C4-2B (cell line): ENCODE results near the gene FHAD1.

ENCODE experiments used
- H3K27ac ChIP-seq: fragments of 450-650 bp; 2 replicates; pipeline ENCODE4 v1.5.1; 2017
- ZFX ChIP-seq: fragments of 450-650 bp; IDR thresholded peaks from 2 replicates; pipeline ENCODE4 v1.6.1; 2017
- TF ChIP-seq, protein P1 (sequence below): fragments of 450-650 bp; conservative IDR thresholded peaks from 2 replicates; pipeline ENCODE4 v1.5.1; 2017; ENCODE audit warnings: mild to moderate bottlenecking

FHAD1 gene

GRCh38 chr1:15331180-15331579, 84.2 kb downstream of the FHAD1 start:
- TF ChIP-seq, protein P1, sequence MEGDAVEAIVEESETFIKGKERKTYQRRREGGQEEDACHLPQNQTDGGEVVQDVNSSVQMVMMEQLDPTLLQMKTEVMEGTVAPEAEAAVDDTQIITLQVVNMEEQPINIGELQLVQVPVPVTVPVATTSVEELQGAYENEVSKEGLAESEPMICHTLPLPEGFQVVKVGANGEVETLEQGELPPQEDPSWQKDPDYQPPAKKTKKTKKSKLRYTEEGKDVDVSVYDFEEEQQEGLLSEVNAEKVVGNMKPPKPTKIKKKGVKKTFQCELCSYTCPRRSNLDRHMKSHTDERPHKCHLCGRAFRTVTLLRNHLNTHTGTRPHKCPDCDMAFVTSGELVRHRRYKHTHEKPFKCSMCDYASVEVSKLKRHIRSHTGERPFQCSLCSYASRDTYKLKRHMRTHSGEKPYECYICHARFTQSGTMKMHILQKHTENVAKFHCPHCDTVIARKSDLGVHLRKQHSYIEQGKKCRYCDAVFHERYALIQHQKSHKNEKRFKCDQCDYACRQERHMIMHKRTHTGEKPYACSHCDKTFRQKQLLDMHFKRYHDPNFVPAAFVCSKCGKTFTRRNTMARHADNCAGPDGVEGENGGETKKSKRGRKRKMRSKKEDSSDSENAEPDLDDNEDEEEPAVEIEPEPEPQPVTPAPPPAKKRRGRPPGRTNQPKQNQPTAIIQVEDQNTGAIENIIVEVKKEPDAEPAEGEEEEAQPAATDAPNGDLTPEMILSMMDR: no peak
- TF ChIP-seq ZFX: no peak
- H3K27ac ChIP-seq: no peak overlapping the region

GRCh38 chr1:15331734-15332133, 84.7 kb downstream of the FHAD1 start:
- TF ChIP-seq, protein P1: no peak
- no peak for TF ChIP-seq ZFX
- H3K27ac ChIP-seq: no peak overlapping the region

DNA sequence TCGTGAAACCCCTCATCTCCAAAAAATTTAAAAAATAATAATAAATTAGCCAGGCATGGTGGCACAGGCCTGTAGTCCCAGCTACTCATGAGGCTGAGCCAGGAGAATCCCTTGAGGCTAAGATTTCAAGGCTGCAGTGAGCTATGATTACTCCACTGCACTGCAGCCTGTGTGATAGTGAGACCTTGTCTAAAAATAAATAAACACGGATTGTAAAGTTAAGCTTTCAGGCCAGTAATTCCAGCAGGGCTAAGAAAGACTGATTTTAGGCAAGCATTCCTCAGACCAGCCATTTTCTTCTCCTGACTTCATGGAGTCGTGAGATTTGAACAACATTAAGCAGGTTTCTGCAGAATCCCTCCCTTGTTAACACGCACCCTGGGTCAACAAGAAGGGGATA, 85.5 kb downstream of the FHAD1 start:
- TF ChIP-seq ZFX: no peak
- TF ChIP-seq, protein P1: no peak
- no peak overlapping the region for H3K27ac ChIP-seq

GRCh38 chr1:15332952-15333715, 86.1 kb downstream of the FHAD1 start:
- no peak overlapping the region for H3K27ac ChIP-seq
- no peak for TF ChIP-seq ZFX
- TF ChIP-seq, protein P1: no peak

- no peak overlapping the region for H3K27ac ChIP-seq
Measured at GRCh38 chr1:15334995-15335394, 88.0 kb downstream of the FHAD1 start.

DNA sequence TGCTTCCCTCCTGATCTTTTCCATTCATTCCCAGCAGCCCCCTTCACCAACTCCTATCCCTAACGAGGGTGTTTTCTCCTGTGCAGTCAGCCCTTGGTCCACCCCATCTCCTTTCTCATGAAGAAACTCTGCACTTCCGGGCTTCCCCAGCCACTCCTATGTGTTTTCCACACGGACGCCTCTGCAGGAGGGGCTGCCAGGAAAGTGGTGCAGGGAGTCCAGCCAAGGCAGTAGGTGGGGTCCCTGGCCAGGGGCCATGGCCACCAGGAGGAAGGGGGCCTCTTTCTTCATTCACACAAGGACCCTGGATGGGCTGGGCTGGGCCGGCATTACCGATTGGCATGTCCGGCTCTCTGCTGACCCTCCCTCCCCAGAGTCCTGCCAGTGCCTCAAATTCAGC, 89.8 kb downstream of the FHAD1 start:
- H3K27ac ChIP-seq: no peak overlapping the region
- TF ChIP-seq ZFX: no peak
- TF ChIP-seq, protein P1: no peak

More at GRCh38 chr1:15334995-15335394, 88.0 kb downstream of the FHAD1 start:
- TF ChIP-seq, protein P1: no peak
- TF ChIP-seq ZFX: no peak

DNA sequence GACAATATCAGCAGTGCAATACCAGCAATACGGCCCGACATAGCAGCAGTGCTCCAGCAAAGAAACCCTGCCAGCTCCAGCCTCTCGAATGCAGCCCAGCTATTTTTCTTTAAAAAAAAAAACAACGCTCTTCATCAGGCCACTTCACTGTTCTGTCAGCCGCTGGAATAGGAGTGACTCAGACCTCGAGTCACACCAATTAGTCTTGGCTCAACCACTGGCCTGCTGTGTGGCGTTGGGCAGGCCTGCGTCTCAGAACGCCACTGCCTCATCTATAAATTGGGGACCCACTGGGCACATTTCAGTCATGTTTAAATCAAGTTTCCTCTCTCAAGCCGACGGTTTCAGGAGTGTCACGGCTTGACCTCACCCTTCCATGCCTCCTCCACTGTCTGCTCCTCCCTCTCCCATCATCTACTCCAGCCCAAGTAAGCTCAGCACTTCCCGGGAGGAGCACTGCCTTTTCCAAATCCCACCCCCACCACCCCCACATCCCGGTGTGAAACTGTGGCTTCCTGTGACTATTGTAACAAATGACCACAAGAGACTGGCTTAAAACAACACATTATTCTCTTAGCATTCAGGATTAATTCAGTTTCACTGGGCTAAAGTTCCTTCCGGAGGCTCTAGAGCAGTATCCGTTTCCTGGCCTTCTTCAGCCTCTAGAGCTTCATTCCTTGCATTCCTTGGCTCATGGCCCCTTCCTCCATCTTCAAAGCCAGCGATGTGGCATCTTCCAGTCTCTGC, 90.8 kb downstream of the FHAD1 start:
- no peak overlapping the region for H3K27ac ChIP-seq
- TF ChIP-seq ZFX: no peak
- TF ChIP-seq, protein P1: no peak
